GM13976 (cell line): Measurements from ENCODE around the gene KLRK1.
"Not testable (repeated sequence)": the region's sequence is repeated elsewhere in the genome, so short reads cannot be mapped to it uniquely, and the experiment has no call there.

Experiments used
- DNase-seq: peaks from one replicate; pipeline ENCODE4 v3.0.0; 2012; ENCODE audit warnings: low spot score
- CTCF ChIP-seq: IDR thresholded peaks from 2 replicates; pipeline ENCODE4 v1.5.1; 2012; ENCODE audit warnings: borderline replicate concordance, mild to moderate bottlenecking; ENCODE audit not compliant: insufficient read depth; ENCODE audit errors: extremely low read depth, missing control alignments, control extremely low read depth
- in situ Hi-C: fragments of 300-500 bp; cut with MboI; formaldehyde crosslinking; loops from one replicate; pipeline ENCODE4 v1.12.0; 2022; ENCODE audit warnings: low sequenced_read_pairs, mixed read lengths, inconsistent platforms; ENCODE audit not compliant: unreplicated experiment

Gene KLRK1

GRCh38 chr12:10406725-10407124 is 16.9 kb upstream of the KLRK1 start:
- TF ChIP-seq CTCF = no peak
- no peak for DNase-seq
- in situ Hi-C loops = no loop called here

GRCh38 chr12:10405294-10405693 is 15.5 kb upstream of the KLRK1 start:
- TF ChIP-seq CTCF = no peak
- in situ Hi-C loops = no loop called here
- DNase-seq = no peak

- no peak for DNase-seq
- TF ChIP-seq CTCF = no peak
- in situ Hi-C loops = no loop called here
These were observed 15.0 kb upstream of the KLRK1 start for GRCh38 chr12:10404798-10405197.

- TF ChIP-seq CTCF = no peak
- in situ Hi-C loops = no loop called here
These were observed 11.0 kb upstream of the KLRK1 start for GRCh38 chr12:10400829-10401228.

GRCh38 chr12:10398168-10398567 is 8.3 kb upstream of the KLRK1 start:
- in situ Hi-C loops = no loop called here
- no peak for DNase-seq
- TF ChIP-seq CTCF = no peak

More at GRCh38 chr12:10400829-10401228, 11.0 kb upstream of the KLRK1 start:
- no peak for DNase-seq

GRCh38 chr12:10397296-10397695 is 7.5 kb upstream of the KLRK1 start:
- no peak for TF ChIP-seq CTCF
- no peak for DNase-seq
- in situ Hi-C loops = no loop called here

- in situ Hi-C loops = not testable (repeated sequence)
These were observed 6.3 kb upstream of the KLRK1 start for GRCh38 chr12:10396176-10396575.

More at GRCh38 chr12:10396176-10396575, 6.3 kb upstream of the KLRK1 start:
- not testable (repeated sequence) for DNase-seq
